ENCODE results near the gene WDR33.

The WDR33 gene

GRCh38 chr2:127712999-127713398 is 98.0 kb downstream of the WDR33 start:
- Histone ChIP-seq H3K4me3 (ENCODE audit: low read length) (no peak overlapping the region), H3K4me1 (ENCODE audit: control insufficient read depth, insufficient read depth, low read length) (peaks cover 15% of the 10 kb centered on the region), H3K27me3 (replicated peaks; ENCODE audit: control insufficient read depth, insufficient read depth, low read length) (no peaks in the 10 kb centered on the region), H3K9me3 (ENCODE audit: control insufficient read depth, low read length) (no peaks in the 10 kb centered on the region), H3K9ac (ENCODE audit: low read length) (no peak overlapping the region), H3K36me3 (ENCODE audit: control insufficient read depth, insufficient read depth, low read length, severe bottlenecking) (peaks cover 38% of the 10 kb centered on the region)
- DNase-seq (ENCODE audit: low read depth): peak; percentile 14

- DNase-seq (ENCODE audit: low read depth): no peak
- no peak overlapping the region for H3K4me3 ChIP-seq (ENCODE audit: low read length)
- no peak overlapping the region for H3K9ac ChIP-seq (ENCODE audit: low read length)
- no peaks in the 10 kb centered on the region for H3K27me3 ChIP-seq (replicated peaks; ENCODE audit: control insufficient read depth, insufficient read depth, low read length)
- peaks cover 27% of the 10 kb centered on the region for H3K36me3 ChIP-seq (ENCODE audit: control insufficient read depth, insufficient read depth, low read length, severe bottlenecking)
- no peaks in the 10 kb centered on the region for H3K9me3 ChIP-seq (ENCODE audit: control insufficient read depth, low read length)
- H3K4me1 ChIP-seq (ENCODE audit: control insufficient read depth, insufficient read depth, low read length): peaks cover 51% of the 10 kb centered on the region
These were observed 101.6 kb downstream of the WDR33 start for GRCh38 chr2:127709336-127709735.

DNA sequence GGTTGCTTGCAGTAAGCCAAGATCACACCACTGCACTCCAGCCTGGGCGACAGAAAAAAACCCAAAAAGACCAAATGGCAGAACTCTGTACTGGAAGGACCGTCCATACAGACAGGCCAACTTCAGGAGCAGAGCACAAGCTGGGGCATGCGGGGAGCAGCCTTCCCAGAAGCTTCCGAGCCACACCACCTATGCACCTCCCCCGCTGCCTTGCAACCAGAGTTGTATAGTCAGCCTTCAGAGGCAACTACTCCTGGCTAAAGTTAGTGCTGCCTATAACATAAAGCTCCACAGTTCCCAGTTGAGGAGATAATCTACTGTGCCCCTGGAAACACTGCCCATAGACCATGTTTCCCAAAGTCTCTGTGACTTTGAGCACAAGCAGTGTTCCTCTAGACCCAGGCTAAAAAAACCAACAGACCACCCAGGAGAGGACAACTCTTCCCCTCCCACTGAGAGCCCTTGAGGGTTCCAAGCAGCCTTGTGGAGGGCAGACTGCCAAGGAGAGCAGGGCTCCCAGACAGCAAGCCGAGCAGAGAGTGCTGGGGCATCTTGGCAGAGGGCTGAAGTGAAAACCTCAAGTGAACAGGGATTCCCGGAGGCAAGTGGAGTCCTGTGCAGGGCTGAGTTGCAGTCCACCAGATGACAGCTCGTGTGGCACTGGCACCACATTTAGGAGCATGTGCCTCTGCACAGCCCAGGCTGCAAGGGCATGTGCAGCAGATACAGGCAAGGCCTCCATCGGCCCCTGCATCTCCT is 102.9 kb downstream of the WDR33 start:
- Histone ChIP-seq H3K27me3 (replicated peaks; ENCODE audit: control insufficient read depth, insufficient read depth, low read length) (no peaks in the 10 kb centered on the region), H3K4me3 (ENCODE audit: low read length) (no peak overlapping the region), H3K9ac (ENCODE audit: low read length) (no peak overlapping the region), H3K4me1 (ENCODE audit: control insufficient read depth, insufficient read depth, low read length) (peaks cover 60% of the 10 kb centered on the region), H3K9me3 (ENCODE audit: control insufficient read depth, low read length) (no peaks in the 10 kb centered on the region), H3K36me3 (ENCODE audit: control insufficient read depth, insufficient read depth, low read length, severe bottlenecking) (peaks cover 27% of the 10 kb centered on the region)
- no peak for DNase-seq (ENCODE audit: low read depth)

DNA sequence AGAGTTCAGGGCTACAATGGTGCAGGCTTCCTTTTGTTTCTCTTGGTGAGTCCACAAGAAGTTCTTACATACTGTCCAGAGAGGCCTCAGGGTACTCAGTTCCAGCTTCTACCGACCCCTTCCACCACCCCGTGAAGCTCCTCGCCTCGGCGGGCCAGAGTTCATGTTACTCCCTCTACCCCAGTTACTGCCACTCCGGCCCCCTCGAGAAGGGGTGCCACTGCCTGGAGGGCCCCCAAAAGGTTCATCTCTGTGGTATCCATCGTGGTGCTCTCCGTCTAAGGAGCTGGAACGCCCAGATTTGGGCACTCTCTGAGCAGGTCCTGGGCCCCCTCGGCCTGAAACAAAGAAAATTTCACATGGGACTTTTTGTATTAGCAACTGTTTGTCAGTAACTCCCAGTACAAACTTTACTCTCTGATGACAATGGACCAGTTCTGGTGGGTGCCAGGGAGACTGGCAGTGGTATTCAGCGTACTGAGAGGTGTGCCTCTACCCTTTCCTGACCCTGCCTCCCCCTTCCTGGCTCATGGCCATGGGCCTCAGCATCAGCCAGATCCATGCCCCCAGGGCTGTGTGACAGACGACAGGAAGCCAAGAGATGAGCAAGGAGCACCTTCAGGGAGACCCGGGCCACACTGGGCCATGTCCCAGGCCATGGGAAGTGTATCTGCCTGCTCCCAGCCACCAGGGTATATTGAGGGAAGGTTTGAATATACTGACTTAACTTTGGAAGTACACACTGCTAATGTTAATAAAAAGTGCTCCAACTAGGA is 104.6 kb downstream of the WDR33 start:
- H3K27me3 ChIP-seq (replicated peaks; ENCODE audit: control insufficient read depth, insufficient read depth, low read length): no peaks in the 10 kb centered on the region
- peaks cover 27% of the 10 kb centered on the region for H3K36me3 ChIP-seq (ENCODE audit: control insufficient read depth, insufficient read depth, low read length, severe bottlenecking)
- H3K4me3 ChIP-seq (ENCODE audit: low read length): peak overlapping the region; percentile 1
- peak overlapping the region; percentile 55 for H3K9ac ChIP-seq (ENCODE audit: low read length)
- no peaks in the 10 kb centered on the region for H3K9me3 ChIP-seq (ENCODE audit: control insufficient read depth, low read length)
- no peak for DNase-seq (ENCODE audit: low read depth)
- peaks cover 62% of the 10 kb centered on the region for H3K4me1 ChIP-seq (ENCODE audit: control insufficient read depth, insufficient read depth, low read length)

DNA sequence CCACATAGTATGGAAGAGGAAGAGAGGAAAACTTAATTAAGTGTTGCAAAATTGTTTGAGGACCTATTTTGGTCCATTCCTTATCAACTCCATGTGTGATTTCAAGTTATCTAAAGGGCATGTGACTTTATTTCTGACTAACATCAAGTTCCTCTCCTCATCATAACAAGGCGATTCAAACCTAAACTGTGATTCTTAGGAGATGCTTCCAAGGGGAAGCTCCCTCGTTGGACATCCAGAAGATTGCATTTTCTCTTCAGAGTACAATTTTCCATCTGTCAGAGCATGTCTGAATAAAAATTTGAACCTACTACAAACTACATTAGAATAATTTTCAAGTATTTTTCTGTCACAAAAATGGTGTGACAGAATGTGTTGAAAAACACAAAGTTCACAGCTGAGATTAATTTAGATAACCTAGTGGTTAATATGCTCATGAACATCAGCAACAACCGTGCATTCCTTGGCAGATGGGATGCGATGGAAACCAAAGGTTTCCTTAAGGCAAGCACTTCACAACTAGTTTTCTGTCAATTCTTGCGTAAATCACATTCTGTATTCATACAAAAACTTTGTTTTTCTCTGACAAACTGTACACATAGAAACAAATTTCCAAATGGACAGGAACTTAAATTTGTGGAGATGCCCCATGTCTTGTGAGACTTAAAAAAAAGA is 105.4 kb downstream of the WDR33 start:
- peak overlapping the region; percentile 49 for H3K4me3 ChIP-seq (ENCODE audit: low read length)
- no peaks in the 10 kb centered on the region for H3K27me3 ChIP-seq (replicated peaks; ENCODE audit: control insufficient read depth, insufficient read depth, low read length)
- H3K4me1 ChIP-seq (ENCODE audit: control insufficient read depth, insufficient read depth, low read length): peaks cover 67% of the 10 kb centered on the region
- H3K9ac ChIP-seq (ENCODE audit: low read length): peak overlapping the region; percentile 55
- H3K9me3 ChIP-seq (ENCODE audit: control insufficient read depth, low read length): no peaks in the 10 kb centered on the region
- peak; percentile 78 for DNase-seq (ENCODE audit: low read depth)
- peaks cover 27% of the 10 kb centered on the region for H3K36me3 ChIP-seq (ENCODE audit: control insufficient read depth, insufficient read depth, low read length, severe bottlenecking)

- peaks cover 68% of the 10 kb centered on the region for H3K4me1 ChIP-seq (ENCODE audit: control insufficient read depth, insufficient read depth, low read length)
- no peaks in the 10 kb centered on the region for H3K27me3 ChIP-seq (replicated peaks; ENCODE audit: control insufficient read depth, insufficient read depth, low read length)
- peak; percentile 34 for DNase-seq (ENCODE audit: low read depth)
- no peaks in the 10 kb centered on the region for H3K9me3 ChIP-seq (ENCODE audit: control insufficient read depth, low read length)
- H3K4me3 ChIP-seq (ENCODE audit: low read length): peak overlapping the region; percentile 49
- peak overlapping the region; percentile 55 for H3K9ac ChIP-seq (ENCODE audit: low read length)
- H3K36me3 ChIP-seq (ENCODE audit: control insufficient read depth, insufficient read depth, low read length, severe bottlenecking): peaks cover 26% of the 10 kb centered on the region
These were observed 106.2 kb downstream of the WDR33 start for GRCh38 chr2:127704641-127705390.

- Histone ChIP-seq H3K9ac (ENCODE audit: low read length) (no peak overlapping the region), H3K4me1 (ENCODE audit: control insufficient read depth, insufficient read depth, low read length) (peaks cover 64% of the 10 kb centered on the region), H3K9me3 (ENCODE audit: control insufficient read depth, low read length) (no peaks in the 10 kb centered on the region), H3K4me3 (ENCODE audit: low read length) (peak overlapping the region; percentile 91), H3K36me3 (ENCODE audit: control insufficient read depth, insufficient read depth, low read length, severe bottlenecking) (peaks cover 10% of the 10 kb centered on the region), H3K27me3 (replicated peaks; ENCODE audit: control insufficient read depth, insufficient read depth, low read length) (no peaks in the 10 kb centered on the region)
- no peak for DNase-seq (ENCODE audit: low read depth)
These were observed 107.7 kb downstream of the WDR33 start for GRCh38 chr2:127703282-127703681.

GRCh38 chr2:127702395-127703009 is 108.5 kb downstream of the WDR33 start:
- peak overlapping the region; percentile 92 for H3K9ac ChIP-seq (ENCODE audit: low read length)
- H3K36me3 ChIP-seq (ENCODE audit: control insufficient read depth, insufficient read depth, low read length, severe bottlenecking): peaks cover 6% of the 10 kb centered on the region
- H3K27me3 ChIP-seq (replicated peaks; ENCODE audit: control insufficient read depth, insufficient read depth, low read length): no peaks in the 10 kb centered on the region
- no peak for DNase-seq (ENCODE audit: low read depth)
- H3K9me3 ChIP-seq (ENCODE audit: control insufficient read depth, low read length): no peaks in the 10 kb centered on the region
- peak overlapping the region; percentile 91 for H3K4me3 ChIP-seq (ENCODE audit: low read length)
- H3K4me1 ChIP-seq (ENCODE audit: control insufficient read depth, insufficient read depth, low read length): peaks cover 56% of the 10 kb centered on the region

- Histone ChIP-seq H3K36me3 (ENCODE audit: control insufficient read depth, insufficient read depth, low read length, severe bottlenecking) (no peaks in the 10 kb centered on the region), H3K4me1 (ENCODE audit: control insufficient read depth, insufficient read depth, low read length) (peaks cover 50% of the 10 kb centered on the region), H3K9ac (ENCODE audit: low read length) (peak overlapping the region; percentile 92), H3K4me3 (ENCODE audit: low read length) (peak overlapping the region; percentile 91), H3K27me3 (replicated peaks; ENCODE audit: control insufficient read depth, insufficient read depth, low read length) (no peaks in the 10 kb centered on the region), H3K9me3 (ENCODE audit: control insufficient read depth, low read length) (no peaks in the 10 kb centered on the region)
- peak; percentile 85 for DNase-seq (ENCODE audit: low read depth)
These were observed 109.1 kb downstream of the WDR33 start for GRCh38 chr2:127701651-127702394.

GRCh38 chr2:127701193-127701650 is 109.7 kb downstream of the WDR33 start, which contains the start of gene SFT2D3:
Gene SFT2D3, plus strand, starts transcription at chr2:127701497. Its CDS starts 32 bp downstream, at chr2:127701529.
- H3K27me3 ChIP-seq (replicated peaks; ENCODE audit: control insufficient read depth, insufficient read depth, low read length): no peaks in the 10 kb centered on the region
- DNase-seq (ENCODE audit: low read depth): peak; percentile 96
- peak within 1 kb of the TSS; percentile 91 for H3K4me3 ChIP-seq (ENCODE audit: low read length)
- no peaks in the 10 kb centered on the region for H3K36me3 ChIP-seq (ENCODE audit: control insufficient read depth, insufficient read depth, low read length, severe bottlenecking)
- H3K9ac ChIP-seq (ENCODE audit: low read length): peak within 1 kb of the TSS; percentile 92
- H3K9me3 ChIP-seq (ENCODE audit: control insufficient read depth, low read length): no peaks in the 10 kb centered on the region
- H3K4me1 ChIP-seq (ENCODE audit: control insufficient read depth, insufficient read depth, low read length): peaks cover 45% of the 10 kb centered on the region
